Right lobe of liver (tissue), 4 donors: ENCODE data around the gene LYRM9.

ENCODE experiments used
- POLR2A ChIP-seq: fragments of 450-650 bp; IDR thresholded peaks from one replicate; pipeline ENCODE4 v1.6.1; 2017; ENCODE audit warnings: antibody characterized with exemption, mild to moderate bottlenecking
- TF ChIP-seq, protein P1 (sequence below), 4 donors: fragments of 200-600 bp in 3 of 4; fragments of 450-650 bp in 1 of 4; IDR thresholded peaks; one replicate each; pipeline versions ENCODE4 v1.5.1 to v1.8.0; 2016 to 2022; ENCODE audit warnings: antibody characterized with exemption in 4 of 4, mild to moderate bottlenecking in 2 of 4
- donor health status: DM: no; HTN: no; CAD: no.
- donor health status: DM: no; HTN: no; CAD: no.
- donor health status: DM: no; HTN: yes; CAD: no.

DNA sequence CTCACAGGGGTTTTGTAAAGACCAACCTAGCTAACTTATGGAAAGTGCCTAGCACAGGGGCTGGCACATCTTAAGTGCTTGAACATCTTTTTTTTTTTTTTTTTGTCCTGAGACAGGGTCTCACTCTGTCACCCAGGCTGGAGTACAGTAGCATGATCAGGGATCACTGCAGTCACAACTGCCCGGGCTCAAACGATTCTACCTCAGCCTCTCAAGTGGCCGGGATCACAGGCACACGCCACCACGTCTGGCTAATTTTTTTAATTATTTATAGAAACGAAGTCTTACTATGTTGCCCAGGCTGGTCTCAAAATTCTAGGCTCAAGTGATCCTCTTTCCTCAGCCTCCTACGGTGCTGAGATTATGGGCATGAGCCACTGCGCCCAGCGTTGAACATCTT, 1.3 kb downstream of the LYRM9 start:
- TF ChIP-seq, protein P1, sequence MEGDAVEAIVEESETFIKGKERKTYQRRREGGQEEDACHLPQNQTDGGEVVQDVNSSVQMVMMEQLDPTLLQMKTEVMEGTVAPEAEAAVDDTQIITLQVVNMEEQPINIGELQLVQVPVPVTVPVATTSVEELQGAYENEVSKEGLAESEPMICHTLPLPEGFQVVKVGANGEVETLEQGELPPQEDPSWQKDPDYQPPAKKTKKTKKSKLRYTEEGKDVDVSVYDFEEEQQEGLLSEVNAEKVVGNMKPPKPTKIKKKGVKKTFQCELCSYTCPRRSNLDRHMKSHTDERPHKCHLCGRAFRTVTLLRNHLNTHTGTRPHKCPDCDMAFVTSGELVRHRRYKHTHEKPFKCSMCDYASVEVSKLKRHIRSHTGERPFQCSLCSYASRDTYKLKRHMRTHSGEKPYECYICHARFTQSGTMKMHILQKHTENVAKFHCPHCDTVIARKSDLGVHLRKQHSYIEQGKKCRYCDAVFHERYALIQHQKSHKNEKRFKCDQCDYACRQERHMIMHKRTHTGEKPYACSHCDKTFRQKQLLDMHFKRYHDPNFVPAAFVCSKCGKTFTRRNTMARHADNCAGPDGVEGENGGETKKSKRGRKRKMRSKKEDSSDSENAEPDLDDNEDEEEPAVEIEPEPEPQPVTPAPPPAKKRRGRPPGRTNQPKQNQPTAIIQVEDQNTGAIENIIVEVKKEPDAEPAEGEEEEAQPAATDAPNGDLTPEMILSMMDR (IDR thresholded peaks at IDR 0.05), result no peak
- TF ChIP-seq POLR2A, result no peak
